ENCODE results near the gene MT1G.

Gene MT1G

DNA sequence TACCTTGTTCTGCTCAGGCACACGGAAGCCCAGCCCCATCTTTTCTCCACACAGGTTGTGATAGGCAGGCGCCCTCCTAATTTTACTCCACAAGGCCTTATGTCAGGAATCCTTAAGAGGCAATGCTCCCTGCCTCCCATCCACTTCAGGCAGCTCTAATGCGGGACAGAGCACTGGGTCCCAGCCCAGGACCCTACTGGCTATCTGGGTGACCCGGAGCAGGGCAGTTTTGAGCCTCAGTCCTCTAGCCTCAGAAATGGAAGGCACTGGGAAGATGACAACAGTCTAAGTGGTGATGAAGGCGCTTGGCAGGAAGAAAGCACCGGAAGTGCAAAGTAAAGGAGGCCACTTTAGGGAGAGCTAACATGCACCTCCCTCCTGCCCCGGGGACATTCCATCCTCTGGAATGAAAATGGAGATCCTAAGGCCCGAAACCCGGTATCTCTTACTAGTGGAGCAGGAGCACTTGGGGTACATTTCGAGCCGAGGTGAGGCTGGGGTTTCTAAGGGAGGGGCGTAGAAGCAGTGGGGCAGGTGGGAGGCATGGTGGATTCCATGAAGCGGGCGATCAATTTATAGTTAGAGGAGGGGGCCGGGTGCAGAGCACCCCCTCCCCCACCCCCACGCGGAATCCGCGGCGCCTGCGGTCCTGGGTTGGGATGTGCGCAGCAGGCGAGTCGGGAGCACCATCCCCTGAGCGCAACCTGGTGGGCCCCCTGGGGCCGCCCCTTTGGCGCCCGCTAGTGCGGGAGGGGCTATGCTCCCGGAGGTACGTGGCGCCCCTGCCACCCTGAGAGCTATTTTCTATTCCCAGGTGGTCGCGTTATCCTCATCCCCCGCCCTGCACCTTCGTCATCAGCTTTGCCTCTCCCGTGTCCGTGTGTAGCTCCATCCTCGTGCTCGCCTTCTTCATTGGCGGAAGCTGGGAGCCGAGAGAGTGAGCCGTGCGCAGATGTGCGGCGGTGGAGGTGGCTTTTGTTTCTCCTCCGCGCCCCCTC, 5.2 kb downstream of the MT1G start:
- no peak for DNase-seq

DNA sequence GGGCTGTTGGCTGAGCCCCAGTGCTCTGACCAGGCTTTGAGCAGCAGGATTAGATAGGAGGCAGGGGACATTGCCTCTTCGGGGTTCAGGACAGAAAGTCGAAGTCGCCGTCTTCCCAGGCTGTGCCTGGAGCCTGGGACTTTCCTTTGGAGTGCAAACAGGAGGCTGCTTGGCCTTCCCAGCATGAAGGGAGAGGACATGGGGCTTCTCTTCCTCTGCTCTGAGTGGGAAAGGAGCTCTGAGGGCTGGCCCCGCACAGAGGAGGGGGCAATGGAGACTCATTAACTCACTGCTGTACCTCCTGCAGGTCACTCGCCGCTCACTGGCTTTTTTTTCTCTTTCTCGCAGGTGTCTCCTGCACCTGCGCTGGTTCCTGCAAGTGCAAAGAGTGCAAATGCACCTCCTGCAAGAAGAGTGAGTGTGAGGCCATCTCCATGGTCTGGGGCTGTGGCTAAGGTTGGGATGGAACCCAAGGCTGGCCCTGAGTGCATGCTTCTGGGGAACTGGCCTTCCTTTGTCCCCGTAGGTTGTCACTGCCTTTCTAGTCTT, 9.5 kb downstream of the MT1G start:
- no peak for DNase-seq

DNA sequence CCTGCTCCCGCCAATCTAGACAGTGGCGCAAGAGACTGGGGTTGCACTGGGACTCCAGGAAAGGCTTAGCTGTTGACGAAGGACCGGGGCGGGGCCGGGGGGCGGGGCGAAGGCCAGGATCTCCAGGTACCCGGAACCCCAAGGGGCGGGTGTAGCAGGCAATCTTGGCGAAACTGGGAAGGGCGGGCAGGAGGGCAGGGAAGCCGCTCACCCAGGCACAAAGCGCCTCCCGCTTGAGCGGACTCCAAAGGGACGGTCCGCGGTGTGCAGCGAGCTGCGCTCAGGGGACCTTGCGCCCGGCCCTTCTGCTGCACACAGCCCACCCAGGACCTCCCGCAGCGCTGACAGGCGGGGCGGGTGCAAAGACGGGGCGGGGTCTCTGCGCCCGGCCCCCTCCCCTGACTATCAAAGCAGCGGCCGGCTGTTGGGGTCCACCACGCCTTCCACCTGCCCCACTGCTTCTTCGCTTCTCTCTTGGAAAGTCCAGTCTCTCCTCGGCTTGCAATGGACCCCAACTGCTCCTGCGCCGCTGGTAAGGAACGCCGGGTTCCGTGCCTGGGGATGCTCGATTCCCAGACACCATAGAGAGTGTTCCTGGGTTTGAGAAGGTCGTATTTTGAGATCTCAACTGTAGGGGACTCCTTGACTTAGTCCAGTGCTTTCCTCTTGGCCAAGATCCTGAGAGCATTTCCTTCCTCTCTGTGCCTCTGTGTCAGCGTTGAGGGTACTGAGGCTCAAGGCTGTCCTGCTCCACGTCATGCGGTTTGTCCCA, 10.1 kb downstream of the MT1G start, which contains the start of gene MT1F:
Gene MT1F, plus strand, starts transcription at position 405 of the 772 bp plus-strand sequence. Its CDS starts 100 bp downstream, at position 505.
- DNase-seq = no peak

DNA sequence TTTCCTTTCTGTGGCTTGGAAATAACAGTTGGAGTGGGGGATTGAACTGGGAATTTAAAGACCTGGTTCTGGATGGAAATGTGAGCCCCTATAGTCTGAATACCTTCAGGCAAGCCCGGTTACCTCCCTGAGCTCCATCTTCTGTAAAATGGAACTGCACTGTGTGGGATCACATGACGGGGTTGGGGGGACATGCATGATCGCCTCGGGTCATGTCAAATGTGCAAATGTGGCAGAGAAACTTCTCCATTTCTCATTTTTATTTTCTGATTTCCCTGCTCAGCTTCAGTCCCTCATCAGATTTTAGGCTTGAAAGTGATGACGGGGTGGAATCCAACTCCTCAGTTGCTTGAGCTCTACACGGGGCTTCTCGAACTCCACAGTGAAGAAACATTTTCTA, 14.6 kb downstream of the MT1G start:
- no peak for DNase-seq

DNA sequence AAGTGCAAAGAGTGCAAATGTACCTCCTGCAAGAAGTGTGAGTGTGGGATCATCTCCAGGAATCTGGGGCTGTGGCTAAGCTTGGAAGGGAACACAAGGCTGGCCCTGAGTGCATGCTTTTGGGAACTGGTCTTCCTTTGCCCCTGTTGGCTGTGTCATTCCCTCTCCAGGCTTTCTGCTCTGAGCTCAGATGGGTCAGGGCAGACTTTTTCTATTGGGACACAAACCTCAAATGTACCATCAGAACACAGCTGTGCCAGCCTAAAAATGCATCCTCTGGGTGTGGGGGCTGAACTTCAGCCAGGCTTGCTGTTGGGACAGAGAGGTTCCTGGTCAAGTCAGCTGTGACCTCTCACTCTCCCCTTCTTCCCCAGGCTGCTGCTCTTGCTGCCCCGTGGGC, 15.3 kb downstream of the MT1G start:
- DNase-seq = no peak

DNA sequence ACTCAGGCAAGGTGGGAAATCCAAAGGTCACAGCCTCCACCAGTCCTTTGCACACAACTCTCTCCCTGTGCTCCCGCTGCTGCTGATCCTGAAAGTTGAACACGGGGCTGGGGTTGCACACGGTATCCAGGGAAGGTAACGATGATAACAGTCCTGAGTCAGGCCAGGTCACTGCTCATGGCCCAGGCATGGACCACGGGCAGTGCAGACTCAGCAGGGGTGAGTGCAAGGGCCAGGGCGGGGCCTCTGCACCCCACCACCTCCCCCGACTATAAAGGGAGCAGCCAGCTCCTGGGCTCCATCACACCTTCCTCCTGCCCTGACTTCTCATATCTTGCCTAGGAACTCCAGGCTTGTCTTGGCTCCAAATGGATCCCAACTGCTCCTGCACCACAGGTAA, 16.3 kb downstream of the MT1G start, which contains the start of gene MT1B:
Gene MT1B, plus strand, starts transcription at position 301 of the 400 bp plus-strand sequence. Its CDS starts 68 bp downstream, at position 369.
- DNase-seq = no peak

DNA sequence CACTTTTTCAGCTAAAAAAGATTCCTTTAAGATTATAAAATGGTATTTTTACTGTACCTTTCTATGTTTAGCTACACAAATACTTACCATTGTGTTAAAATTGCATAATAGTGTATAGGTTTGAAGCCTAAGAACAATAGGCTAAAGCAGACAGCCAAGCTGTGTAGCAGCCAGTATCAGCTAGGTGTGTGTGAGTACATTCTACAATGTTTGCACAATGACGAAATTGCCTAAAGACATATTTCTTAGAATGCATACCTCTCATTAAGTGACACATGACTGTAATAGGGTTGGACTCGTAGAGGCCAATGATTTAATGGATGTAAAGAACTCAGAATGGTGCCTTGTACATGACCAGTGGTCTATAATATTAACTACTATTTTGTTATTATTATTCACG, 18.0 kb downstream of the MT1G start:
- no peak for DNase-seq

DNA sequence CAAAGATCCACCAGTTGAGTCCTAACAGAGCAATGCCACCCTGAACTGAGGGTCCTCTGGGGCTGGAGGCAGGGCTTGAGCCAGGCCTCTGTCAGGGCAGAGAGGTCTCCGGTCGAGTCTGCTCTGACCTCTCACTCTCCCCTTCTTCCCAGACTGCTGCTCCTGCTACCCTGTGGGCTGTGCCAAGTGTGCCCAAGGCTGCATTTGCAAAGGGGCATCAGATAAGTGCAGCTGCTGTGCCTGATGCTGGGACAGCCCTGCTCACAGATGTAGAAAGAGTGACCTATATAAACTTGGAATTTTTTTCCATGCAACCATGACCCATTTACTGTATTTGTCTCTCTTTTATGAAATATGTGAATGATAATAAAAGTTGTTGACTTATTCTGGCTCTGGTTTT, 18.6 kb downstream of the MT1G start:
- no peak for DNase-seq

DNA sequence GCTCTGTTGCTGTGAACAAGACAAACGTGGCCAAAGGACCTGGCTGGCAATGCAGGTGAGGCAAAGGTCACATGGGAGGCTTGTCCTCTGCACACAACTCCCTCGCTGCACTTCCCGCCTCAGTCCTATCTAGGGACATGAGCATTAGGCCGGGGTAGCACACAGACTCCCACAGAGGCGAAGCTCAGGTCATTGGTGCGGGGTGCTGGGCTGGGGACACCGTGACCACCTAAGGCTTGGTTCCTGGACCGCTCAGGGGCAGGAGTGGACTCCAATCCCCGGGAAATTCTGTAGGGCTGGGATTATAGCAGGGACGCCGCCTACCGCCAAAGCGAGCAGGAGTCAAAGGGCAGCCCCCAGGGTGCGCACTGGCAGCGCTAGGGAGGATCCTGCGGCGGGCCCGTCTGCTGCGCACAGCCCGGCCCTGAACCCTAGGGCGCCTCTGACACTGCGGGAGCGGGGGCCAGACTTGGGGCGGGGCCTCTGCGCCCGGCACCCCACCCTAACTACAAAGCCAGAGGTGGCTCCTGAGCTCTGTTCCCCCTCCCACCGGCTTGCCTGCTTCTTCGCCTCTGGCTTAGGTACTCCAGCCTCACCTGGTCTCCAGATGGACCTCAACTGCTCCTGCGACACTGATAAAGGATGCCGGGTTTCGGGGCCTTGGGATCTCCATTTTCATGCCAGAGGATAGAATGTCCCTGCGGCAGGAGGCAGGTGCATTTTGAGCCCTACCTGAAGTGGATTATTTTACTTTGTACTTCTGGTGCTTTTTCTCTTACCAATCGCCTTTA, 20.0 kb downstream of the MT1G start:
- DNase-seq = no peak

DNA sequence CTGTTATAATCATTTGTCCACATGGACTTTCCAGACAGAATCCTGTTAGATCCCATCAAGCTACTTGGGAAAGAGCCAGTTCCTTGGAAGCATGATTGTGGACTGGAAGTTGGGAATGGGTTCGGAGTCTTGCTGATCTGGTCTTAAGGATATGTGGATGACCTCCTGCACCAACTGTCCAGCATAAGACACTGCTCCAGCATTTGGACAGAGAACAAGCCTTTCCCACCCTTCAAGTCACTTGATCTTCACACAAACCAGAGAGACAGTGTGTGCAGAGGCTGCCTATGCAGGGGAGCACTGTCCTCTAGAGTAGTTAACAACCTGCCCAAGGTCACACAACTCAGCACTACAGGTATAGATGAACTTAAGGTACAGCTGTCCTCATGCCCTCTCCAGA, 22.0 kb downstream of the MT1G start:
- DNase-seq = no peak

DNA sequence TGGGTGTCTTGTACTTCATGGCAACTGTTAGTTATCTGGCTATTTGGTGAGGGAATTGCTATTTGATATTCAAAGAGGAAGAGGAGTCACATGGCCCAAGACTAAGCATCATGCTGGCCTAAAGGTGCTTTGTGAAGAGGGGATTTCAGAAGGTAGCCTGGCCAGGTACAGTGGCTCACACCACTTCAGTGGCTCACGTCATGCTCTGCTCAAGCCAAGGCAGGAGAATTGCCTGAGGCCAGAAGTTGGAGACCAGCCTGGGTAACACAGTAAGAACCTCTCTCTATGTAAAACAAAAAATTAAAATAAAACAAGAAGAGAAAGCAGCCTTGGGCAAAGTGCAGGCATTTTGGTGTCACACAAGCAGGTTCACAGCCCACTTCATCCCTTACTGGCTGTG, 22.6 kb downstream of the MT1G start:
- no peak for DNase-seq

DNA sequence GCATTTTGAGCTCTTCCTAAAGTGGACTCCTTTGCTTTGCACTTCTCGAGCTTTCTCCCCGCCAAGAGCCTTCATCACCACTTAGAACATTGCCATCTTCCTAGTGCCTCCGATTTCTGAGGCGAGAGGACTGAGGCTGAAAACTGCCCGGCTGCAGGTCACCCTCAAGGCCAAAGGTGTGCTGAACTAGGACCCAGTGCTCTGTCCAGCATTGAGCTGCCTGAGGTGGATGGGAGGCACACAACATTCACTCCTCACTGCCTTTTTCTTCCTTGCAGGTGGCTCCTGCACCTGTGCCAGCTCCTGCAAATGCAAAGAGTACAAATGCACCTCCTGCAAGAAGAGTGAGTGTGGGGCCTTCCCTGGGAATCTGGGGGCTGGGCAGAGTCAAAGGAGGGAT, 24.0 kb downstream of the MT1G start:
- DNase-seq = no peak

DNA sequence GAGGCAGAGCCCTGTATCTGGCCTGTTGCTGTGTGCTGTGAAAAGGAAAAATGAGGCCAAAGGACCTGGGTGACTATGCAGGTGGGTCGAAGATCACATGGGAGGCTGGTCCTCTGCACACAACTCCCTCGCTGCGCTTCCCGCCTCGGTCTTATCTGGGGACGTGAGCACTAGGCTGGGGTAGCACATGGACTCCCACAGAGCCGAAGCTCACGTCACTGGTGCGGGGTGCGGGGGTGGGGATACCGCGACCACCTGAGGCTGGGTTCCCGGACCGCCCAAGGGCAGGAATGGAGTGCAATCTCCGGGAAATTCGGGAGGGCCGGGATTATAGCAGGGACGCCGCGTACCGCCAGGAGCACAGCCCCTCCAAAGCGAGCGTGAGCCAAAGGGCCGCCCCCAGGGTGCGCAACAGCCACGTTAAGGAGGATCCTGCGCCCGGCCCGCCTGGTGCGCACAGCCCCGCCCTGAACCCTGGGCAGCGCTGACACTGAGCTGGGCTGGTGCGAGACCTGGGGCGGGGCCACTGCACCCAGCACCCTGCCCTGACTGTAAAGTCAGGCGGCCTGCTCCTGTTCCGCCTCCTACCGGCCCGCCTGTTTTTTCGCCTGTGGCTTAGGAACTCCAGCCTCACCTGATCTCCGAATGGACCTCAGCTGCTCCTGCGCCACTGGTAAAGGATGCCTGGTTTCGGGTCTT, 24.6 kb downstream of the MT1G start:
- no peak for DNase-seq

DNA sequence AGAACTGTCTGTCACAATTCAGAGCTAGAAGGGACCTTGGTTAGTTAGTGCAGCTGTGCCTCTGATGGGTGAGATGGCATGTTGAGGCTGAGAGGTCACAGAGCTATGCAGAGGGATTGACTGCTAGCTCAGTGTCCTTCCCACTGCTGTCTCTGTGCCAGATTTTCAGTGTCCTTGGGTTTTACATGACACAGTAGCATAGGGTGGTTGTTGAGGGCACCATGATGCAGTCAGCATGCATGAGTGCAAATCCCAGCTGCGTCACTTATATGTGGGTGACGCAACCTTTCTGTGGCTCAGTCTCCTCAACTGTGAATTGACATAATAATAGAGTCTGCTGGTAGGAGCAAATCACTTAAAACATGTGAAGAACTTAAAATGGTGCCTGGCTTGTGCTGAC, 26.7 kb downstream of the MT1G start:
- no peak for DNase-seq

DNA sequence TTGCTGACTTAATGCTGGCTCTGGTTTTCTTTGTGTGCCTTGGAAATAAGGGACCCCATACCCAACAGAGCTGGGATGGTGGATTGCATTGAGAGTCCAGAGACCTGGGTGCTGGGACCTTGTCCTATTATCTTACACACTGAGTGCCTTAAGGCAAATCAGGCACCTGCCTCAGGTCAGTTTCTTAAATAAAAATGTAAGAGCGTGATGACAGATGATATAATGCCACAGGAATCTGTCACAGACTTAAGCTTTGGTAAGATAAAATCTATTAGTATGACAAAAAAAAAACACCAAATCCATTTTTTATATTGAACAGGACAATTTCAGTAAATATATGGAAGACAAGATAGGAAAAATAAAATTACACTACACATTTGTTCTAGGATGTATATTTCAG, 27.8 kb downstream of the MT1G start:
- DNase-seq = no peak

DNA sequence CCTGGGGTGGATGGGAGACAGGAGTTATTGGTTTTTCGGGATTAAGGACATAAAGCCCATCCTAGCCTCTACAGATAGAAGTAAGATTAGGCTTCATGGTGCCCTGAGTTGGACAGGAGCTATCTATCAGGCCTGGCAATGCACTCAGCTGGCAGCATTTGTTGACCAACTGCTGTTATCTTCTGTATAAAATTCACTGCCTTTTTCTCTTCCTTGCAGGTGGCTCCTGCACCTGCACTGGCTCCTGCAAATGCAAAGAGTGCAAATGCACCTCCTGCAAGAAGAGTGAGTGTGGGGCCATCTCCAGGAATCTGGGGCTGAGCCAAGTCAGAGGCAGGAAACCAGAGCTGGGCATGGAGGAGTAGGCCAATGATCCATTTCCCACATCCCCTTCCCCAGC, 28.8 kb downstream of the MT1G start:
- DNase-seq = no peak

DNA sequence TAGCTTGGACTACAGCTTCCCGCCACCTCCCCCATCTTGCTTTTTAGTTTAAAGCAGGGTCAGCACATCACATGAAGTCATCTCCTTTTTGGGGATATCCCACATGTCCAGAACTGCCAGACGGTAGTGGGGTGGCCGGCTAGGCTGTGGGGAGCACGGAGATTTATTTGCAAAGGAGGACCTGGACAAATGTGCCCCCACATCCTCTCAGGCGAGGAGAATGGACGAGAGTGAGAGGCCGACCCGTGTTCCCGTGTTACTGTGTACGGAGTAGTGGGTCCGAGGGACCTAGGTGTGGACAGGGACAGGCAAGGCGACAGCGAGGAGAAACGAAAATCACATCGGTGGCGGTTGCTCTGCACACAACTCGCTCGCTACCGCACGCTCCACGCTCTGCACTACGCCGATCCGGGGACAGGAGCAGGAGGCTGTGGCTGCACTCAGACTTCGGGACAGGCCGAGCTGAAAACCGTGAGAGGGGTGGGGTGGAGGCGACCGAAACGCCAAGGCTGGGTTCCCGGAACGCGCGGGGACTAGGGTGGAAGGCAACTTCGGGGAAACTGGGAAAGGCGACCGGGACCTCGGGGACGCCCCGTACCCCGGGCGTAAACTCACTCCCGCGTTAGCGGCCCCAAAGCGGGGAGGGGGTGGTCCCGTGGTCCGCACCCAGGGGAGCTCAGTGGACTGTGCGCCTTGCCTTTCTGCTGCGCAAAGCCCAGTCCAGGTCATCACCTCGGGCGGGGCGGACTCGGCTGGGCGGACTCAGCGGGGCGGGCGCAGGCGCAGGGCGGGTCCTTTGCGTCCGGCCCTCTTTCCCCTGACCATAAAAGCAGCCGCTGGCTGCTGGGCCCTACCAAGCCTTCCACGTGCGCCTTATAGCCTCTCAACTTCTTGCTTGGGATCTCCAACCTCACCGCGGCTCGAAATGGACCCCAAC, 29.8 kb downstream of the MT1G start, which contains the start of gene MT1A:
Gene MT1A, plus strand, starts transcription at position 853 of the 937 bp plus-strand sequence. Its CDS starts 73 bp downstream, at position 926.
- no peak for DNase-seq

DNA sequence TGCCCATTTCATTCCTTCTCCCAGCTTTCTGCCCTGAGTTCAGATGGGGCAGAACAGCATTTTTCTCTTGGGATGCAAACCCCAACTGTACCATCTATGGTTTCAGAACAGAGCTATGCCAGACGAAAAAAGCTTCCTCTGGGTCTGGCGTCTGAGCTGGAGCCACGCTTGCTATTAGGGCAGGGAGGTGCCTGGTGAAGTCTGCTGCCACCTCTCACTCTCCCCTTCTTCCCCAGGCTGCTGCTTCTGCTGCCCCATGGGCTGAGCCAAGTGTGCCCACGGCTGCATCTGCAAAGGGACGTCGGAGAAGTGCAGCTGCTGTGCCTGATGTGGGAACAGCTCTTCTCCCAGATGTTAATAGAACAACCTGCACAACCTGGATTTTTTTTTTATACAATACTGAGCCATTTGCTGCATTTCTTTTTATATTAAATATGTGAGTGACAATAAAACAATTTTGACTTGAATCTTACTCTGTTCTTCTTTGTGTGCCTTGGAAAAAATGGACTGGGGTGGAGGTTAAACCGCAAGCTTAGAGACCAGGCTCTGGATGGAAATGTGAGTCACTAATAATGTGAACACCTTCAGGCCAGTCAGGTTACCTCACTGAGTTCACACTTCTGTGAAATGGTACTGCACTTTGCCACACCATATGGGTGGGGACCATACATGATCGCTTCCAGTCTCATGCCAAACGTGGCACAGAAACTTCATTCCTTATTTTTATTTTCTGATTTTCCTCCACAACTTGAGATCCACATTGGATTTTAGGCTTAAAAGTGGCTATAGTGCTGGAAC, 31.1 kb downstream of the MT1G start:
- no peak for DNase-seq

DNA sequence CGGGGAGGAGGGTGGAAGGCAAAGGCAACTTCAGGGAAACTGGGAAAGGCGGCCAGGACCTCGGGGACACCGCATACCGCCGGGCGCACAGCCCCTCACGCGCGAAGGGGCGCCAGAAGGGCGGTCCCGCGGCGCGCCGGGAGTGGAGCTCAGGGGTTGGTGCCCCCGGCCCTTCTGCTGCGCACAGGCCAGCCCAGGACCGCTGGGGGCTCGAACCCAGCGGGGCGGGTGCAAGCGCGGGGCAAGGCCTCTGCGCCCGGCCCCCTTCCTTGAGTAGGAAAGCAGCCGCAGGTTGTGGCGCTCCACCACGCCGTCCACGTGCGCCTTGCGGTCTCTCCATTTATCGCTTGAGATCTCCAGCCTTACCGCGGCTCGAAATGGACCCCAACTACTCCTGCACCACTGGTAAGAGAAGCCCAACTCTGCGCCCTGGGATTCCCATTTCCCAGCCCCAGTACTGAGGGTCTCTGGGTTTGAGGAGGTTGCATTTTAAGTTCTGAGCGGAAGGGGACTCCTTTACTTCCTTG, 32.4 kb downstream of the MT1G start:
- no peak for DNase-seq
